Stimulated activated CD8-positive, alpha-beta memory T cell treated with anti-CD3 and anti-CD28 coated beads, Interleukin-12 subunit alpha, Interleukin-12 subunit beta, amount 100 ng/mL, for 24 hours (primary cell): ENCODE data around the gene NCF2.

ENCODE experiments used
- DNase-seq: peaks from one replicate; pipeline ENCODE4 v3.0.0-alpha.2; 2020; ENCODE audit errors: extremely low read depth

The NCF2 gene

DNA sequence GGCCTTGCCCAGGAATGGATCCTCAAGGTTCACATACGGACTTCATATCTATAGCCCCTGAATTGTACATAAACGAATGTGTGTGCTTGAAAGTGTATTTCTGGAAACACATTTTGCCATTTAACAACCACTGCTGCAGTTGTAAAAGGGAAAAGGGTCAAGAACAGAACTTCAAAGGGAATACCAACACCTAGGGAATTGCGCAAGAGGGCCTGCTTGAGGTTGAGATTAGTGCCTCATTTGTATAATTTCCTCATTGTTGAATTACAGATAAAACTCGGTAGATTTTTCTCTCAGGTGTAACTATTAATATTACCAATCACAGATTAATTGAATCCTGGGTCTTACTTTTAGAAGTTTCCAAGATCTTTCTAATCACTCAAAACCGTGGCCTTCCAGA, 6.1 kb downstream of the NCF2 start:
- DNase-seq: no peak

DNA sequence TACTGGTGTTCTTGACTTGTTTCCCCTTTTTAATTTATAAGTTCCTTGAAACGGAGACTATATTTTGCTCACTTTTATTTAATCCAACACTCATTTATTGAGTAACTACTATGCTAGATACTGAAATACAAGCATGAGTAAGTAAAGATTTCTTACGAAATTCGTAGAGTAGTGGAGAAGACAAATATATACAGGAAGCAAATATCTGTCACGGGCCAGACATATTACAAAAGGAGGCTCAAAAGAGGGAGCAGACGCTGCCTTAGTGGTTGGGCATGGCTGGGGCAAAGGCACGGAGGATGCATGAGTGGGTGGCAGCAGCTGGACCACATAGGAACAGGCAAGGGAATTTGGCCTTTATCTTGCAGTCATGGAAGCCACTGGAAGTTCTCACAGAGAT, 6.8 kb downstream of the NCF2 start:
- no peak for DNase-seq

DNA sequence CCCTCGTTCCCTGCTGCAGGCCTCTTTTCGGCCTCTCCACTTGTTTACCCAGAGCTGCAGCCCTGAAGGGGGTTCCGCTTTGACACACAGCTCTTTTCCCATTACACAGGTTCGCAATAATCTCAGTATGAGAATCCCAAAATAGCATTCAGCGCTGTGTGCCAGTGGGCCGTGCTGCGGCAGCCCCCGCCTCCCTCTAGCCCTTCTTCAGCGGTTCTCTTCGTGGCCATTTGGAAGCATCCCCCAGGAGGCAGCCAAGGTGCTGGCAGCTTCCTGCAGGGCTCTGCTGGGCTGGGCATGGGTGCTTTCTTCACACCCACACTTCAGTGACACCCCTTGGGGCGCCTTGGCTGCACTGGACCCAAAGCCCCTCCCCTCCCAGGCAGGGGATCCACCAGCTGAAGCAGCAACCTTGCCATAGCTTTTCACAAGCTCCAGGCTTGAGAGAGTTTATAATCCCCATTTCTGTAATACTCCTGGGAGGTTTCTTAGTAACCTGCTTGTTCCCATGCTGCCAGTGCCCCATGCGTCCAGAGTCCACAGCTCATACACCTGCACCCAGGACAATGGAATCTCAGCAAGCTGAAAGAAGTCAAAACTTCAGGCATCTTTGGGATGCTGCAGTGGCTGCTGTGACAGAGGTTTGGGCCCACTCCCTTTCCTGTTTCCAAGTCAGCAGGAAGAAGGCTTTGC, 8.1 kb downstream of the NCF2 start:
- DNase-seq: no peak

DNA sequence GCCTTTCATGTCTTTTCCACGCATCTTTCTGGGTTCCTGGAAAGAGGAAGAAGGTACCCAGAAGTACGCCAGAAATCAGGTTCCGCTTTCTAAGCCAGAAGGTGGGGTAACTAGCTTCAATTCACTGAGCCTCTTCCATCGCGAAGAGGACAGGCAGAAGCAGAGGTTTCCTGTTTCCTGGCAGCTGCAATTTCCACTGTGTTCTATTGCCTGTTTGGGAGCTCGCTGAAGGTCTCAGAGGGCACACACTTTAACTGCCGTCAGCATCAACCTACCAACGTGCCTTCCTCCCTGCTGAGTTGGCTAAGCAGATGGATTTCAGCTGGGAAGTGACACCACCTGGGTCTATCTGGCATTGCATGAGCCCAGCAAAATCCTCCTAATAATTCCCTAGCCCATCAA, 10.0 kb downstream of the NCF2 start:
- no peak for DNase-seq

DNA sequence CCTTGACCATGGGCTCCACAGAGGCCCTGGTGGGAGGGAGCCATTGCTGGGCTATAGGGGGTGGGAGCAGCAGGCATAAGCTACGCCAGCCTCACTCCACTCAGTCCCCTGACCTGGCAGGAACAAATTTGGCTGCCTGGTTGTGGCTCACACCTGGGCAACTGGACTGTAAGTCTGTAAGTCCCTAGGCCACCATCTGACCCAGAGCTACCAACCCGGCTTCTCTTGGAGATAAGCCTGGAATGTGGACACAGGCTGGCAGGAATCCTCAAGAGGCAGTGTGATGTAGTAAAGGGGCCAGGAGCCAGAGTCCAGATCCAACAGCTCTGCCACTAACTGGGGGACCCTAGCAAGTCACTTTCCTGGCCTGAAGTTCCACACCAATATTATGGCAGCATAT, 11.4 kb downstream of the NCF2 start:
- no peak for DNase-seq

DNA sequence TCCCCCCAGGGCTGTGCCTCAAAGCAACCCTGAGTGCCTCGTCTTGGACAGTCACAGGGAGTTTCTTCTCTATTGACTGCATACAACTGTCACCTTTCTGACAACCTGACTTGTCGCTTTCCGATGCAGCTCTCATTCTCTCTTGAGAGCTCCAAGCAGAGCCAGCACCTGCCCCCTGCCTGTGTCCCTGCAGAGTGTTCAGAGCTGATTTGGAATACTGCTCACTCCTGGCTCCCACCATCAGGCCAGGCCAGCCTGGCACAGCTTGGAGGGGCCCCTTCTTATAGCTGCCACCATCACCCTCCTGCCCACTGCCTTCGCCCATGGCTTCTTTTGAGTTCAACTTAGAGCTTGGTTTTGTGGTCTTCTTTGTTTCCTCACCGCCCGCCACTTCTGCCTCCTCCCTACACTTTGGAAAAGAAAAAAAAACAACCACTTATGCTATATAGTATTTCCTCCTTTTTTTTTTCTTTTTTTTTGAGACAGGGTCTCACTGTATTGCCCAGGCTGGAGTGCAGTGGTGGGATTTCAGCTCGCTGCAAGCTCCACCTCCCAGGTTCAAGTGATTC, 12.3 kb downstream of the NCF2 start:
- no peak for DNase-seq

DNA sequence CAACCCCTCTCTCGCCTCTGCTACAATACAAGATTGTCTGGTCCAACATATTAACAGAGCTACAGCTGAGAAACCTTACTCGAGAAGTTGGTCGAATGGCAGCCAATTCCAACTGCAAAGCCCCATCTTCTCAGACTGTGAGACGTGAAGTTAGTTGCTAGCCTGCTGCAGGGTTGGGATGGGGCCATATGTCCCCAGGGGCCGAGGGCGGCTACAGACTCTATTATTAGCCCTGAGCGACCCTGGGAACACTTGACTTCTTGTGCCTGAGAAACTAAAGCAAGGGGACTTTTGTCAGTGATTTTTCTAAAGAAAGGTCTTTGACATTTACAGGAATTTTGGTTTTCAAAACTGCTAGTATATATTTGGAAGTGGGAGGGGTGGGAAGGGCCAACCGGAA, 13.7 kb downstream of the NCF2 start:
- no peak for DNase-seq

DNA sequence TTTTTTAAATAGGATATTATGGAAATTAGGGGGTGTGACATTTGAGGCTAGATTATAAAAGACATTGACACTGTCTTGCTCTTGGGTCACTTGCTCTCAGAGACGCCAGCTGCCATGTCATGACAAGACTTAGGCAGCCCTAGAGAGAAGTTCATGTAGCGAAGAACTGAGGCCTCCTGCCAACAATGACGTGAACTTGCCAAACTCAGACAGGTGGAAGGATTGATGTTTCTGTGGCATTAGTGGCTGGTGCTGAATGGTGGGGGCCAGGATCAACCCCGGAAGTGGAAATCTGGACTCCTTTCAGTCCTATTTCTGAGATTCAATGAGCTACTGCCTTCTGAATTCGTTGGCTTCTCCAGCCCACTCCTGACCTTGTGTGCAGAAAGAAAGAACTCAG, 14.7 kb downstream of the NCF2 start:
- DNase-seq: no peak

DNA sequence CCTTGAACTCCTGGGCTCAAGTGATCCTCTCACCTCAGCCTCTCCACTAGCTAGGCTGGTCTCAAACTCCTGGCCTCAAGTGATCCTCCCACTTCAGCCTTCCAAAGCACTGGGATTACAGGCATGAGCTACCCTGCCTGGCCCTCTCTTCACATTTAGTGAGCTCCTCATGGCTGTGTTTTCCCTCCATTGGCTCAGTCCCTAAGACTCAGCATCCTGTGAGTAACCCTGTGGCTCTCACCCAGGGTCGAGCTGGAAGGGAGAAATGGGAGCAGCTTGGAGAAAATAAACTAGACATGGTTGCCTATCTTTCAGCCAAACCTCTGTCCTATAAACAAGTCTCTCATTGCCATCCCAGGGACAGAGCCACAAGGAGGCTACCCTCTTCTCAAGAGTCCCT, 17.5 kb downstream of the NCF2 start:
- DNase-seq: no peak

DNA sequence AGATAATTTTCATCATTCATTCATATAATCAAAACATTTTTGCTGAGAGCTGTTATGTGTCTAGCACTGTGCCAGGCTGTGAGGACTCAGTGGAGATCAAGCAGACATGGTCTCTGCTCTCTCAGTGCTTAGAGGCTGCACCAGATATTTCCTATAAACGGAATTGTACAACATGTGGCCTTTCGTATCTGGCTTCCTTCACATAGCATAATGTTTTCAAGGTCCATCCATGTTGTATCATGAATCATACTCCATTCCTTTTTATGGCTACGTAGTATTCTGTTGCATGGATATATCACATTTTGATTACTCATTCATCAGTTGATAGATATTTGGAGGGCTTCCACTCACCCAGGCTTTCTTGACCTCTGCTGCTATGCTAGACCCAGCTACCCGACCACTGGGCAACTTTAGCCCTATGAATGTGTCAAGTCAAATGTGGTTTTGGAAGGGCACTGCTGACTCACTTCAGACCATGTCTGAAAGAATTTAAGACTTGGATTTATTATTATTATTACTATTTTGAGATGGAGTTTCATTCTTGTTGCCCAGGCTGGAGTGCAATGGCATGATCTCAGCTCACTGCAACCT, 18.5 kb downstream of the NCF2 start:
- no peak for DNase-seq

DNA sequence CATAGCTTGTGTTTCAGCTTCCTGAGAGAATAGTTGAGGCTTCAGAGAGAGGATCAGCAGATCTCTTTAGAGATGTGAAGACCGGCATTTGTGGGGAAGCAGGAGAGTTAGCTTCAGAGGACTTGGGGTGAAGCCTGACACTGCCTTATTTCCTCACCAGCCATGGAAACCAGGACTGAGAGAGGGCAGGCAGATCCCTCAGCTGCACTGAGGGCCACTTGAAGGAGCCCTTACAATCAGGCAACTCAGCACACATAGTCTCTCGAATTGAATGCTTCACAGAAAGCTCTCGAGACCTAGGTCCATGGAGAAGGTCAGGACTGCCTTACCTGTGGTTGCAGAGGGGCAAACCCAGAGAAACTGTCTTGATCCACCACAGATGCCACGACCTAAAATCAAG, 19.8 kb downstream of the NCF2 start:
- no peak for DNase-seq

DNA sequence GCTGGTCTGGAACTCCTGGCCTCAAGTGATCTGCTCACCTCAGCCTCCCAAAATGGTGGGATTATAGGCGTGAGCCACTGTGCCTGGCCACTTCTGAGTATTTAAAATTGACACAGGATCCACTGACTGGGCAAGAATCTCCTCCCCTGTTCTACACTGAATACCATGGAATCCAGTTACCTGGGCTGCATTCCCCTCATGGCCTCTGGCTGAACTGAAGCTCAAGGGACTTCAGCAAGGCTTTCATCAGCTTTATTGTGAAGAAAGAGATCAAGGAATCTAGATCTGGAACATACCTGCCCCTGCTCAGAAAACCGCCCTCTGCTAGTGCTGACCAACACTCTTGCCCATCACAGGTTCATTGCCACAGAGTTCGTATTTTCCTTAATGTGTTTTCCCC, 20.5 kb downstream of the NCF2 start:
- DNase-seq: no peak

DNA sequence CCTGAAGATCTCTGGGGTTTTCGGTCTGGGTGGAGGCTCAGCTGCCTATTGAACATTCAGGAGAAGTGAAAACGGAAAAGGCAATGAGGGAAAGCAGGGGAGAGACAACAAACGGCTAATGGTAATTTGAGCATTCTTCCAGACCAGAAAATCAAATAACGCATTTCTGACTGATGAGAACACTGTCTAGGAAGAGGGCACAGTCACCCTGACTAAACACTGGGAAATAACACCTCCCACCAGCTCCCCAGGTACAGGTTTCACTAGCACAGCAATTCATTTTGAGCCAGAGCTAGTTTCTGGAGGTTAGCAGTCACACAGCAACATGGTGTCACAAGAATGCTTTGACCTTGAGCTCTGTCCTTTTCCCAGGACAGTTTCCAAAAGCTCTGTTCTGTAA, 21.1 kb downstream of the NCF2 start:
- no peak for DNase-seq

DNA sequence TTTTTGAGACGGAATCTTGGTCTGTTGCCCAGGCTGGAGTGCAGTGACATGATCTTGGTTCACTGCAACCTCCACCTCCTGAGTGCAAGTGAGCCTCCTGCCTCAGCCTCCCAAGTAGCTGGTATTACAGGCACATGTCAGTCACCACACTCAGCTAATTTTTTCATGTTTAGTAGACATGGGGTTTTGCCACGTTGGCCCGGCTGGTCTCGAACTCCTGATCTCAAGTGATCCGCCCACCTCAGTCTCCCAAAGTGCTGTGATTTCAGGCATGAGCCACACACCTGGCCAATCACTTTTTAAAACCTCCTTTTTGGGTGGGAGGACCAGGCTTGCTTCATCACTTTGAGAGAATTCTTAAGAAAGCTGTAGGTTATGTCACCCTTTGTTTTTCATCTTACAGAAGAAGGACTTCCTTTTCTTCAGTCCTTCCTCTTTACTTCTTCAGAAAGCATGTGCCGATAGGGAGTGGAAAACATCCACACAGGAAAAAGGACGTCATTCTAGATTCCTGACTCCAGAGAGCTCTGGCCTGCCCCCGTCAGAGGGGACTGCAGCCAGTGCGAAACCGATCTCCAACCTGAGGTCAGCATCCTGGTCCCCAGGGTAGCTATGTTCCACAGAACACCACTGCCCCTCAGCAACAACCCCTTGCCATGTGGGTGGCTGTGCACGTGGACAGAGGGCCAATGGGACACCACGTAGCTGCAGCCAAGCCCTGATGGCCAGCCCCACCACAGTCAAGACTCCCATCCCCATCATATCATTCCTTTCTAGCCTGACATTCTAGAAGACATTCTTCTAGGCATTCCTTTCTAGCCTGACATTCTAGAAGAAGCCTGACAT, 21.9 kb downstream of the NCF2 start:
- DNase-seq: no peak

DNA sequence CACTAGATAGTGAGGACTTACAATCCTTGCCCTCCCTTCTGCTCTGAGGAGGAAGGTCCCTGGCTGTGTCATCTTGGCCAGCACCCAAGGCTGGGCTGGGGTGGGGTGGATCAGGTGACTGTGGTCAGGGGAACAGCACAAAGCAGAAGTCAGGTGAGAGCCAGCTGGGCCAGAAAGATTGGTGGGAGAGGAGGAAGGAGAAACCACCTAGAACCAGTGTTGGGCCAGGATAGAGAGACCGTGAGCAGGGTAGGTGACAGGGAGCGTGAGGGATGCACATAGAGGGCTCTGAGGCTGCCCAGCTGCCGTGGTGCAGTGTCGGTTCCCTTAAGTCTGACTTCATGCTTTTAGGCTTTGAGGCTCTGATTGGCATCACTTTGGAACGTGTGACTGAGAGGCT, 22.7 kb downstream of the NCF2 start:
- DNase-seq: no peak

DNA sequence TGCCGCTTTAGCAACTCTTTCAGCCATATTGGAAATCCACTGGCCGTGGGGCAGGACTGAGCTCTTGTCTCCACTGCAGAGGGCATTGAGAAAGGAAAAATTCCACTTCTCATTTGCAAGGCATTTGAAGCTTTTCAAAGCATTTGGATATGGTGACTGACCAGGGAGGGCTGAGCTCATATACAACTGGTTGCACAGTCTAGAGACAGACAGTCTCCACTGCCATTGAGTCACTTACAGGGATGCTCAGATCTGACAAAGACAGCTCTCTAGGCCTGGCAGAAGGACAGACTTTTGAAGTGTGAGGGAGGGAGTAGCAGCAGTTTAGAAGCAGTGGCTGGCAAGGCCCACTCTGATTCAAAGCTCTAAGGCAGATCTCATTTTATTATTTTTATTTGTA, 24.2 kb downstream of the NCF2 start:
- DNase-seq: no peak

DNA sequence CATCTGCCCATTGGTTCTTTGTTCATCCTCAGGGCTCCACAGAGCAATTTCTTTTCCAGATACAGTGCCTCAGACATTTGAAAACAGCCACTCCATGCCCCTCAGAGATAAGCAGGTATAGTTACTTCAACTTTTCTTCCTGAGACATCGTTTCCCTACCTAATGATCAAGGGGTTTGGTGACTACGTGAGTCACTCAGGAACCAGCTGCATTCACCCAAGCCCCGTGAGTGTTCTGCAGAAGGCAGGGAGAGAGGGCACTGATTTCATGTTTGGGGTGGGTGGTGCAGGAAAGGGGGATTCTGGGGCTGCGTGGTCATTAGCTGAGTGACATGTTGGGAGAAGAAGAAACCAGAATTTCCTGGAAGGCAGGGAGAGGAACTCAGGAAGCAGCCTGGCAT, 25.0 kb downstream of the NCF2 start:
- DNase-seq: no peak

DNA sequence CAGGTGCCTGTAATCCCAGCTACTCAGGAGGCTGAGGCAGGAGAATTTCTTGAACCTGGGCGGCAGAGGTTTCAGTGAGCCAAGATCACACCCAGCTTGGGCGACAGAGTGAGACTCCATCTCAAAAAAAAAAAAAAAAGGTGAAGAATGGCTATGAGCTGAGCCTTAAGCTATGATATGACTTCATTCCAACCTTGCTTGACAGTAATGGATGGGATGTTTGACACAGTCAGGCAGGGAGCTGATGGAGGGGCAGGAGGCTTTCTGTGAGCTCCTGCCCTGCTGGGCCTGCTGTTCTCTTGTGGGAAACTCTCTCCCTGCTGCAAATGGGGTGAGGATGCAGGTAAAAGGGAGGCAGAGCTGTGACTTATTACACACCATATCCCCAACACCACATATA, 27.6 kb downstream of the NCF2 start:
- DNase-seq: no peak

DNA sequence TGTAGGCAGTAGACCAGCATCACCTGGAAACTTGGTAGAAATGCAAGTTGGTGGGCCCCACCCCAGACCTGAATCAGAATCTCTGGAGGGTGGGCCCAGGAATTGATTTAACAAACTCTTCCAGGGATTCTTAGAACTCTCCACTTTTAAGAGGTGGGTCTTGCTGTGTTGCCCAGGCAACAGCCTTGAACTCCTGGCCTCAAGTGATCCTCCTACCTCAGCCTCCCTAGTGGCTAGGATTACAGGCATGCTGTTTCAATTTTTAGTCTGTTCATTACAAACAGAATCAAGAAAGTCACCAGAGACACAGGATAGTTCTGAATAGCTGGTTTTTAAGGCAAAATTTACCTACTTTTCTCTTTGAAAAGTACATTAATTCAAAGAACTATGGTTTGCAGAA, 31.2 kb downstream of the NCF2 start:
- DNase-seq: no peak

DNA sequence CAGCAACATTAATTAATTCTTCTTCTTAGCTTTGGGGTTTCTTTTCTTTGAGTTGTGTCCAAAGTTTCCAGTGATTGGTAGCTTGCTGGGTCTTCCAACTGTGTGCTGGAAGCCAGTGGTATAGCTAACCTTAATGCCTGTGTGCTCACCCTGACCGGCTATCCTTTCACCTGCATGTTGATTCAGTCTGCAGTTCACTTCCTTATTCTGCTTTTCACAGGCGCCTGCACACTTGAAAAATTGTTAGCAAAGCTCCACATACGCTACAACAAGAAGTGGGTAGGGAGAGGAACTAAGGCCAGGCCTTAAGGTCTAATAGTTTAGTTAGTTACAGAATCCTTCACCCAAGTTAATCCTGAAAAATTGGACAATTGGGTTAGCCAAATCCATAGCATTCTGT, 35.7 kb downstream of the NCF2 start:
- no peak for DNase-seq

DNA sequence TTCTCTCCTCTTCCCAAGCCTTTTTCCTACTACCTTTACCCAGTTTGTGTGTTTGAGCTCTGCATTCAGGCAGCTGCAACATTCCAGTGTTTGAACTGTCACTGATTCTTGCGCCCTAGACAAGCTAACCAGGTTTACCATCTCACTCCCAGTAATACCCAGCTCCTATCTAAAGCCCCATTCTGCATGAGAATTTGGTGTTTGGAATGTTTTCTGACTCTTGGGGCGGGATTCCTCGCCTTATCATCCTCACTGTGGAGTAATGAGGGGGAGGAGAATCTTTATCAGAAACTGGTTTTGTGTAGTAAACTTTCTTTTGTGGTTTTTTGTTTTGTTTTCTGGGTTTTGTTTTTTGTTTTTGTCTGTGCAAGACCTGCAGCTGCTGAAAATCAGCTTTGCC, 36.5 kb downstream of the NCF2 start:
- no peak for DNase-seq

DNA sequence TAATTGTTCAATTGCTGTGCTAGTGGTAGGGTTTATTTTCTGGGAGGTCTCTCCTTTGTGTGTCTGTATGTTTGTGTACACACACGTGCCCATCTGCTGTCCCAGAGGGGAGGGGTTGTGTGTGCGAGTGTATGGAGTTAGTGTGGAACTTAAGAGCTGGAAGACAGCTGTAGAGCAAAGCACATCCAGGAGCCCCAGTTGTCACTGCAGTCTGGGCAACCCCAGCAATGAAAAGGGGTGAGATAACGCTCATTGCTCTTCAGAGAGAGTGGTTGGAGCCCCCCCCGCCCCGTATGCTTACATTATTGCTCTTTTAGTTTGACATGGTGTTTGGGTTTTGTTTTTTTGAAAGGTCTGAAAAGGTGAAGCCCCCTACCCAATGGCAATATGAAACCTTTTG, 36.9 kb downstream of the NCF2 start:
- no peak for DNase-seq

DNA sequence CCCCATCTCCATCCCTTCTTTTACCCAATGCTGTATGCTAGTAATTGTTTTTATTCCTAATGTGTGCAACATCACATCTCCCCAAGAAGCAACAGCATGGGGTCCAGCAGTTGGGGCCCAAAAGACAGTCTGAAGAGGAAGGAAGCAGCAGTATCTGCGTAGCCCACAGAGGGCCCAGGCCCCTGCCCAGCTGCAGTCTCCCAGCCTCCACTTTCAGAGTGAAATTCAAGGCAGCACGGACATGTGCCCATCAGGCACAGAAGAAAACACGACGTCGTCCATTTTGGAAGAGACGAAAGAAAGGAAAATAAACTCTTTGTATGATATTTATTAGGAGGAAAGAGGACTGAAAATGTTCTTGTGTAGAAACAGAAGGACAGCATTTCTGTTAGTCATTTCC, 37.4 kb downstream of the NCF2 start:
- DNase-seq: no peak
